DND-41 (cell line): ENCODE data around the gene NR3C1.

Experiments used
- EZH2 ChIP-seq: IDR thresholded peaks from 3 replicates; pipeline ENCODE4 v1.6.1; 2012; ENCODE audit warnings: borderline replicate concordance, low read depth, mild to moderate bottlenecking, moderate library complexity, low read length, inconsistent platforms; ENCODE audit not compliant: severe bottlenecking
- TF ChIP-seq, protein P1 (sequence below): IDR thresholded peaks from 2 replicates; pipeline ENCODE4 v1.5.1; 2012; ENCODE audit warnings: borderline replicate concordance, low read length, moderate library complexity, mild to moderate bottlenecking; ENCODE audit not compliant: poor library complexity, severe bottlenecking; ENCODE audit errors: extremely low read depth

DNA sequence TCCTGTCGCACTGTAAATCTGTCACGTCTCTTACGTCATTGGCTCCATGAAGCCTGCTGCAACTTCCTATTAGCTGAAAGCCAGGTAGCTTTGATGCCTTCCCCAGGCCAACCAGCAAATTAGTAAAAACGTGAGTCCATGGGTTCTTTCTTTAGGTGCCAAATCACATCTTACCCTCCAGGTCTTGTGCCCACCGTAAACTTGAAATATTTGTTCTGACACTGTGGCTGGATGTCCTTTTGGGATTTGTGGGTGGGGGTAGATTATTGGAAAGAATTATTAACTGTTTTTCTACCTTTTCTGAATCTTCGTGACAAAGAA, 172.8 kb downstream of the NR3C1 start:
- TF ChIP-seq EZH2, result no peak
- TF ChIP-seq, protein P1, sequence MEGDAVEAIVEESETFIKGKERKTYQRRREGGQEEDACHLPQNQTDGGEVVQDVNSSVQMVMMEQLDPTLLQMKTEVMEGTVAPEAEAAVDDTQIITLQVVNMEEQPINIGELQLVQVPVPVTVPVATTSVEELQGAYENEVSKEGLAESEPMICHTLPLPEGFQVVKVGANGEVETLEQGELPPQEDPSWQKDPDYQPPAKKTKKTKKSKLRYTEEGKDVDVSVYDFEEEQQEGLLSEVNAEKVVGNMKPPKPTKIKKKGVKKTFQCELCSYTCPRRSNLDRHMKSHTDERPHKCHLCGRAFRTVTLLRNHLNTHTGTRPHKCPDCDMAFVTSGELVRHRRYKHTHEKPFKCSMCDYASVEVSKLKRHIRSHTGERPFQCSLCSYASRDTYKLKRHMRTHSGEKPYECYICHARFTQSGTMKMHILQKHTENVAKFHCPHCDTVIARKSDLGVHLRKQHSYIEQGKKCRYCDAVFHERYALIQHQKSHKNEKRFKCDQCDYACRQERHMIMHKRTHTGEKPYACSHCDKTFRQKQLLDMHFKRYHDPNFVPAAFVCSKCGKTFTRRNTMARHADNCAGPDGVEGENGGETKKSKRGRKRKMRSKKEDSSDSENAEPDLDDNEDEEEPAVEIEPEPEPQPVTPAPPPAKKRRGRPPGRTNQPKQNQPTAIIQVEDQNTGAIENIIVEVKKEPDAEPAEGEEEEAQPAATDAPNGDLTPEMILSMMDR, result no peak
